ENCODE data around the gene IL23A.

DNA sequence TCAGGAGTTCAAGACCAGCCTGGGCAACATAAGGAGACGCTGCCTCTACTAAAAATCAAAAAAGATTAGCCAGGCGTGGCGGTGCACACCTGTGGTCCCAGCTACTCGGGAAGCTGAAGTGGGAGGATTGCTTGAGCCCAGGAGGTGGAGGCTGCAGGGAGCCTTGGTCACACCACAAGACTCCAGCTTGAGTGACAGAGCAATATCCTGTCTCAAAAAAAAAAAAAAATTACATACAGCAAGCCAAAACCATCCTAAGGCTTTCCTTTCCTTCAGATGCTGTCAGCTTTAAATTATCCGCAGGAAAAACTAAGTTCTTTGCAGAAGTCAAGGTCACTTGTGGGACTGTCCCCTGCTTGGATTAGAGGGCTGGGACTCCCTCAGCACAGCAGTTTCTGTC is 39.9 kb upstream of the IL23A start:
- TF ChIP-seq SPI1 (IDR thresholded peaks at IDR 0.05; ENCODE audit: borderline replicate concordance, insufficient read depth, low read depth, low read length) (no peak), POLR2AphosphoS5 (IDR thresholded peaks at IDR 0.05; ENCODE audit: low read length) (no peak), TARDBP (IDR thresholded peaks at IDR 0.05; ENCODE audit: borderline replicate concordance) (no peak), RFX5 (IDR thresholded peaks at IDR 0.05; ENCODE audit: low read depth, low read length) (no peak), NRF1 (conservative IDR thresholded peaks at IDR 0.05; ENCODE audit: low read depth, low read length) (no peak), HDAC6 (IDR thresholded peaks at IDR 0.05; ENCODE audit: unreplicated experiment) (no peak), BCL11A (IDR thresholded peaks at IDR 0.05; ENCODE audit: low read depth, low read length) (no peak)
- TF ChIP-seq, protein P1, sequence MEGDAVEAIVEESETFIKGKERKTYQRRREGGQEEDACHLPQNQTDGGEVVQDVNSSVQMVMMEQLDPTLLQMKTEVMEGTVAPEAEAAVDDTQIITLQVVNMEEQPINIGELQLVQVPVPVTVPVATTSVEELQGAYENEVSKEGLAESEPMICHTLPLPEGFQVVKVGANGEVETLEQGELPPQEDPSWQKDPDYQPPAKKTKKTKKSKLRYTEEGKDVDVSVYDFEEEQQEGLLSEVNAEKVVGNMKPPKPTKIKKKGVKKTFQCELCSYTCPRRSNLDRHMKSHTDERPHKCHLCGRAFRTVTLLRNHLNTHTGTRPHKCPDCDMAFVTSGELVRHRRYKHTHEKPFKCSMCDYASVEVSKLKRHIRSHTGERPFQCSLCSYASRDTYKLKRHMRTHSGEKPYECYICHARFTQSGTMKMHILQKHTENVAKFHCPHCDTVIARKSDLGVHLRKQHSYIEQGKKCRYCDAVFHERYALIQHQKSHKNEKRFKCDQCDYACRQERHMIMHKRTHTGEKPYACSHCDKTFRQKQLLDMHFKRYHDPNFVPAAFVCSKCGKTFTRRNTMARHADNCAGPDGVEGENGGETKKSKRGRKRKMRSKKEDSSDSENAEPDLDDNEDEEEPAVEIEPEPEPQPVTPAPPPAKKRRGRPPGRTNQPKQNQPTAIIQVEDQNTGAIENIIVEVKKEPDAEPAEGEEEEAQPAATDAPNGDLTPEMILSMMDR (IDR thresholded peaks at IDR 0.05 in 2 of 3, conservative IDR thresholded peaks at IDR 0.05 in 1 of 3; ENCODE audit: control insufficient read depth in 2 of 3, extremely low read depth in 1 of 3, insufficient read depth in 1 of 3, low read depth in 3 of 3, low read length in 3 of 3), result no peak
- TF ChIP-seq, protein P2, sequence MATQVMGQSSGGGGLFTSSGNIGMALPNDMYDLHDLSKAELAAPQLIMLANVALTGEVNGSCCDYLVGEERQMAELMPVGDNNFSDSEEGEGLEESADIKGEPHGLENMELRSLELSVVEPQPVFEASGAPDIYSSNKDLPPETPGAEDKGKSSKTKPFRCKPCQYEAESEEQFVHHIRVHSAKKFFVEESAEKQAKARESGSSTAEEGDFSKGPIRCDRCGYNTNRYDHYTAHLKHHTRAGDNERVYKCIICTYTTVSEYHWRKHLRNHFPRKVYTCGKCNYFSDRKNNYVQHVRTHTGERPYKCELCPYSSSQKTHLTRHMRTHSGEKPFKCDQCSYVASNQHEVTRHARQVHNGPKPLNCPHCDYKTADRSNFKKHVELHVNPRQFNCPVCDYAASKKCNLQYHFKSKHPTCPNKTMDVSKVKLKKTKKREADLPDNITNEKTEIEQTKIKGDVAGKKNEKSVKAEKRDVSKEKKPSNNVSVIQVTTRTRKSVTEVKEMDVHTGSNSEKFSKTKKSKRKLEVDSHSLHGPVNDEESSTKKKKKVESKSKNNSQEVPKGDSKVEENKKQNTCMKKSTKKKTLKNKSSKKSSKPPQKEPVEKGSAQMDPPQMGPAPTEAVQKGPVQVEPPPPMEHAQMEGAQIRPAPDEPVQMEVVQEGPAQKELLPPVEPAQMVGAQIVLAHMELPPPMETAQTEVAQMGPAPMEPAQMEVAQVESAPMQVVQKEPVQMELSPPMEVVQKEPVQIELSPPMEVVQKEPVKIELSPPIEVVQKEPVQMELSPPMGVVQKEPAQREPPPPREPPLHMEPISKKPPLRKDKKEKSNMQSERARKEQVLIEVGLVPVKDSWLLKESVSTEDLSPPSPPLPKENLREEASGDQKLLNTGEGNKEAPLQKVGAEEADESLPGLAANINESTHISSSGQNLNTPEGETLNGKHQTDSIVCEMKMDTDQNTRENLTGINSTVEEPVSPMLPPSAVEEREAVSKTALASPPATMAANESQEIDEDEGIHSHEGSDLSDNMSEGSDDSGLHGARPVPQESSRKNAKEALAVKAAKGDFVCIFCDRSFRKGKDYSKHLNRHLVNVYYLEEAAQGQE (IDR thresholded peaks at IDR 0.05; ENCODE audit: low read depth, low read length), result no peak
